C4-2B (cell line): Measurements from ENCODE around the gene MRGPRE.
"Not testable (repeated sequence)": the region's sequence is repeated elsewhere in the genome, so short reads cannot be mapped to it uniquely, and the experiment has no call there.

ENCODE experiments used
- H3K27ac ChIP-seq: fragments of 450-650 bp; 2 replicates; pipeline ENCODE4 v1.5.1; 2017
- ZFX ChIP-seq: fragments of 450-650 bp; IDR thresholded peaks from 2 replicates; pipeline ENCODE4 v1.6.1; 2017
- TF ChIP-seq, protein P1 (sequence below): fragments of 450-650 bp; conservative IDR thresholded peaks from 2 replicates; pipeline ENCODE4 v1.5.1; 2017; ENCODE audit warnings: mild to moderate bottlenecking

MRGPRE gene, protein sequence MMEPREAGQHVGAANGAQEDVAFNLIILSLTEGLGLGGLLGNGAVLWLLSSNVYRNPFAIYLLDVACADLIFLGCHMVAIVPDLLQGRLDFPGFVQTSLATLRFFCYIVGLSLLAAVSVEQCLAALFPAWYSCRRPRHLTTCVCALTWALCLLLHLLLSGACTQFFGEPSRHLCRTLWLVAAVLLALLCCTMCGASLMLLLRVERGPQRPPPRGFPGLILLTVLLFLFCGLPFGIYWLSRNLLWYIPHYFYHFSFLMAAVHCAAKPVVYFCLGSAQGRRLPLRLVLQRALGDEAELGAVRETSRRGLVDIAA

DNA sequence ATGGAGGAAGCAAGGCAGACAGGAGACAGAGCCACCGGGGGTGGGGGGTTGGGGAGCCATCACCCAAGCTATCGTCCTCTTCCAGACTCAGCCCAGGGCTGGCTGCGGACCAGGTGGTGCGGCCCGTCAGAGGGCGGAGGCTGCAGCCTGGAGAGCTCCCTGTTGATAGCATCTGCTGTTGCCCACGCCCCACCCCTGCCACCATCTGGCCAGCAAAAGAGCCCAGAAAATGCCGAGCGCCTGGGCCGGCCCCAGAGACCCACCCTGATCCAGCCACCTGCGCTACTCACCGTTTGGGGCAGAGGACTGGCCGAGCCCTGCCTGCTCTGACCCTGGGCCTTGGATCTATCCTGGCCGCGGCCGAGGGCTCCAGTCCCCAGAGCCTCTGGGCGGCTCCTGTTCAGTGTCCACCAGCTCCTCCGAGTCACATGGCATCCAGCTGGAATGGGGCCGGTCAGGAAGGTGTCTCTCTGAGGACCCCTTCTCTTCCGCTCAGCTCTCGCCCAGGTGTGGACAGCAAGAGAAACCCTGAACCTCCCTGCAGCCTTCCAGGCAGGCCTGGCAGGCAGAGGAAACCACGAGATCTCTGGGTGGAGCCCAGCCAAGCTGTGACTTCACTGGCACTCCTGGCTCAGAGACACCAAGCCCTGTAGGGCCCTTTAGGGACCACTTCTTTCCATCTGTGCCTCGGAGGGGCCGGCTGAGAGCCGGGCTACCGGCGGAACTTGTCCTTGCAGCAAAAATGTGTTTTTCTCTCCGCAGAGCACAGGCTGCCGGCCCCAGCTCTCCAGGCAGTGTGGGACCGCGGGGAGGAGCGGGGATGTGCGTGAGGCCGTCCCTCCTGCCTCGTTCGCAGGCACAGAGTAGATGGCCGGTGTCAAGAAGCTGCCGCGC is at the start of gene MRGPRE:
Gene MRGPRE, minus strand, starts transcription at position 567 of the 894 bp plus-strand sequence. CDS start 3,618 bp downstream, outside the sequence.
- no peak within 1 kb of the TSS for H3K27ac ChIP-seq
- TF ChIP-seq, protein P1, sequence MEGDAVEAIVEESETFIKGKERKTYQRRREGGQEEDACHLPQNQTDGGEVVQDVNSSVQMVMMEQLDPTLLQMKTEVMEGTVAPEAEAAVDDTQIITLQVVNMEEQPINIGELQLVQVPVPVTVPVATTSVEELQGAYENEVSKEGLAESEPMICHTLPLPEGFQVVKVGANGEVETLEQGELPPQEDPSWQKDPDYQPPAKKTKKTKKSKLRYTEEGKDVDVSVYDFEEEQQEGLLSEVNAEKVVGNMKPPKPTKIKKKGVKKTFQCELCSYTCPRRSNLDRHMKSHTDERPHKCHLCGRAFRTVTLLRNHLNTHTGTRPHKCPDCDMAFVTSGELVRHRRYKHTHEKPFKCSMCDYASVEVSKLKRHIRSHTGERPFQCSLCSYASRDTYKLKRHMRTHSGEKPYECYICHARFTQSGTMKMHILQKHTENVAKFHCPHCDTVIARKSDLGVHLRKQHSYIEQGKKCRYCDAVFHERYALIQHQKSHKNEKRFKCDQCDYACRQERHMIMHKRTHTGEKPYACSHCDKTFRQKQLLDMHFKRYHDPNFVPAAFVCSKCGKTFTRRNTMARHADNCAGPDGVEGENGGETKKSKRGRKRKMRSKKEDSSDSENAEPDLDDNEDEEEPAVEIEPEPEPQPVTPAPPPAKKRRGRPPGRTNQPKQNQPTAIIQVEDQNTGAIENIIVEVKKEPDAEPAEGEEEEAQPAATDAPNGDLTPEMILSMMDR: no peak
- no peak for TF ChIP-seq ZFX

DNA sequence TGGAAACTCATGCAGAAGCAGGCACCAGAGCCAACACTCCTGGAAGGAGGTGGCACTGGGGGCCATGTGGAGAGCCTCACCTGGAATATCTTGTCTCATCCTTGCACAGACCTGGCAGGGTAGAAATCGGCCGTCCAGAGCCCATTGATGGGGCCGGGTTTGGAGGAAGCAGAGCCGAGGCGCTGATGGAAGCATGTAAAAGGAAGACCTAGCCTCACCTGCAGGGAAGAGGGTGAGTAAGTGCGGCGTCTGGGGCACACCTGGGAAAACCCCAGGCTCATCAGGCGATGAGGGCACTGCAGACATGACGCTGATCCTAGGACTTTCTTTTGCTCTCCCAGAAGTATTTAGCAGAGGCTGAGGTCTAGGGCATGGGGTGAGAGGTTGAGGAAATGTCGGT is 48.9 kb upstream of the MRGPRE start:
- H3K27ac ChIP-seq: not testable (repeated sequence)

DNA sequence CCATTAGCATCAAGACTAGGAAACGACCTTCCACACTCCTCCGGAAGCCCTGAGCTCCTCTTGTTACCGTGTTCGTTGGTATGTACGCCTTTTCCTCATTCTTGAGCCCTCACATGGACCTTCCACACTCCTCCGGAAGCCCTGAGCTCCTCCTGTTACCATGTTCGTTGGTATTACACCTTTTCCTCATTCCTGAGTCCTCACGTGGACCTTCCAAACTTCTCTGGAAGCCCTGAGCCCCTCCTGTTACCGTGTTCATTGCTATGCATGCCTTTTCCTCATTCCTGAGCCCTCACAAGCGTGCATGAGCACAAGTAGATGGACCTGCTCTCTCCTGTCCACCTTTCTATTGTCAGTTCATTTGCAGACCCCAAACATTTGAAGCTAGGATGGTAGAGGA is 48.4 kb upstream of the MRGPRE start:
- H3K27ac ChIP-seq: not testable (repeated sequence)

DNA sequence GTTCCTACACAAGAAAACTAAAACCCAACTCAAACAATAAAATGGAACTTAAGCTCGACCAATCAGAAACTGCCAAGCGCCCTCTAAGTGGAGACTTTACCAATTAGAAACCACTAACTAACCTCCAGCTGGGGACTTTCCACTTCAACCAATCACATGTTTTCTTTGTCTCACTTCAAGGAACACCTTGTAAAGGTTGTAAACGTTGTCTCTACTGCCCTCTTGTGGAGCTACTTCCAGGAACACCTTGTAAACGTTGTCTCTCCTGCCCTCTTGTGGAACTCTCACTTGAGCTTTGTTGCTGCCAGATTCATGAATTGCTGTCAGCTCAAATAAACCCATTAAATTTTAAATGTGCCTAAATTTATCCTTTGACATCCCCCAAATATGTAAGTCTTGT is 46.7 kb upstream of the MRGPRE start:
- not testable (repeated sequence) for H3K27ac ChIP-seq

DNA sequence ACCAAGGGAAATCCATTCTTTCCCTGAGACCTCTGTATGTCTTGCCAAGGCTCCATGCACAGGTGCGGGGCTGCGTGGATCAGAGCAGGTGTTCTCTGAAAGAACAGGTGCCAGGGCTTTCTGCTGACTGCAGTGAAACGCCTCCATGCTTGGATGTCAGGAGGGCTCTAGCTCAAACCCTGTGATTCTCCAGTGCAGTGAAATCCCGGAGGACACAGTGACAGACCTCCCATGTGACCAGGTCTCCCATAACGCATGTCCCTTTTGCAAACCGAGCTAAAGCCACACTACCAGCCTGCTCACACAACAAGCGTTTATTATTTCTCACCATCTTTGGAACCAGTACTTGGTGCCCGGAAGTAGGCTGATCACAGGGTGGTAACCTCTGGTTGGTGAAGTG is 41.4 kb upstream of the MRGPRE start:
- H3K27ac ChIP-seq: not testable (repeated sequence)

DNA sequence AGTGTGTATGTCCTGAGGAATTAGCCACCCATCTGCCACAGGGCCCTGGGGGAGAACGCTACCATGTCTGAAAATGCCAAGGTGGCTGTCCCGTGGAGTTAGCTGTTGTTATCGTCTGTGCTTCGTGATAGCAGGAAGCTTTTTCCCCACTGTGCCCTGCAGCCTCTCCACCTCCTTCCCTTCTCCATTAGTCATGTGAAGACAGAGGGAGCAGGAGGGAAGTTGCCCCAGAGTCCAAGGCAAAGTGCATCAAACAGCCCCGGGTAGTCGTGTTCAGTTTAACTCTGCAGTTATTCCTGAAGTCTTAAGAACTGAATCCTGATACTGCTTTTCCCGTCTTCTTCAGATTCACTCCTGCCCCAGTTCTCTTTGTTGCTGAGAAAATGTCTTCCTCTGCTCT is 30.3 kb upstream of the MRGPRE start:
- H3K27ac ChIP-seq: not testable (repeated sequence)

DNA sequence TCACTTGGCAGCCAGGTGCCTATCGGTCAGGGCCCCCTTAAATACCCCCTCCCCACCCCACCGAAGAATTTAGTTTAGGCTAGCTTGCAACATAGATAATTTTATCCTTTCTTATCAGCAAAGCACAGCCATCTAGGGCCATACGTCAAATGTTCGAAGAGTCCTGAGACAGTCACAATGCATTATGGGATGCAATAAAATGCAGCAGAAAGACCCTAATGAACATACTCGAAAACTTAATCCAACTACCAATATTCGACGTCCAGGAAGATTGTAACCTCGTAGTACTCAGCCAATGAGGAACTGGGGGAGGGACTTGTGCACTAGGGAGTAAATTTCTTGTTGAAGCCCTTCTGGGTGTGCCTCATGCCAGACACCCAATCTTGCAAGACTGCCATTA is 29.6 kb upstream of the MRGPRE start:
- not testable (repeated sequence) for H3K27ac ChIP-seq

DNA sequence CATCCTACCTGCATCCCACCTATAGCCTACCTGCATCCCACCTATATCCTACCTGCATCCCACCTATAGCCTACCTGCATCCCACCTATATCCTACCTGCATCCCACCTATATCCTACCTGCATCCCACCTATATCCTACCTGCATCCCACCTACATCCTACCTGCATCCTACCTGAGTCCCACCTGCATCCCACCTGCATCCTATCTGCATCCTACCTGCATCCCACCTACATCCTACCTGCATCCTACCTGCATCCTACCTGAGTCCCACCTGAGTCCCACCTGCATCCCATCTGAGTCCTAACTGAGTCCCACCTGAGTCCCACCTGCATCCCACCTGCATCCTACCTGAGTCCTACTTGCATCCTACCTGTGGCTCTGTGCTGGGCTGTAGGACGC is 25.3 kb upstream of the MRGPRE start:
- H3K27ac ChIP-seq: not testable (repeated sequence)

DNA sequence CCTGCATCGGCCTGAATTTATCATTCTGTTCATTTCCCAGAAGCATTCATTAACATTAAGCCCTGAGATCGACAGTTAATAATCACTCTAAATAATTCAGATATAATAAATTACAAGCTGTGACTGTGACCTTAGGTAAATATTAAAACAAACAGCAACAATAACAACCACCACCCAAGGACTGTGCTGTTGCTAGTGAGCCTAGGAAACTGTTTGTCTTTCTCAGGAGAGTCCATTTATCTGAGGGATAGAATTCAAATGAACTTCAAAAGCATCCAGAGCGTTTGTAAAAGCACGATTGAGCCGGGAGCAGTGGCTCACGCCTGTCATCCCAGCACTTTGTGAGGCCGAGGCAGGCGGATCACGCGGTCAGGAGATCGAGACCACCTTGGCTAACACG is 23.0 kb upstream of the MRGPRE start:
- H3K27ac ChIP-seq: not testable (repeated sequence)

DNA sequence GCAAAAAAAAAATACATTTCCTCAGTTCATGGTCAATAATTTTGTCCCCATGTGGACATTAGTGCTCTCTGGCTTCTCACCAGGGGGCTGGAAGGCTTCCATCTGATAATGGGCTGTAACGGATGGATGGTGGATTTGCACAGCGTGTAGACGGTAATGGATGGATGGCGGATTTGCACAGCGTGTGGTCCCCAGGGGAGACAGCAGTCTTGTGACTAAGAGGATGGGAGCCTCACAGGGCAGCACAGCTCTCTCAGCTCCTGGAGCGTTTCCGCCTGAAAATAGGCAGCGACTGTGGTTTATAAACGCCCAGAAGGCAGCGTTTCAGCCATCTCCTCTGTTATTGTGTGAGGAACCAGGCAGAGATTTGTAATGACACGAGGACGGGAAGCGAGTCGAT is 22.6 kb upstream of the MRGPRE start:
- H3K27ac ChIP-seq: not testable (repeated sequence)

DNA sequence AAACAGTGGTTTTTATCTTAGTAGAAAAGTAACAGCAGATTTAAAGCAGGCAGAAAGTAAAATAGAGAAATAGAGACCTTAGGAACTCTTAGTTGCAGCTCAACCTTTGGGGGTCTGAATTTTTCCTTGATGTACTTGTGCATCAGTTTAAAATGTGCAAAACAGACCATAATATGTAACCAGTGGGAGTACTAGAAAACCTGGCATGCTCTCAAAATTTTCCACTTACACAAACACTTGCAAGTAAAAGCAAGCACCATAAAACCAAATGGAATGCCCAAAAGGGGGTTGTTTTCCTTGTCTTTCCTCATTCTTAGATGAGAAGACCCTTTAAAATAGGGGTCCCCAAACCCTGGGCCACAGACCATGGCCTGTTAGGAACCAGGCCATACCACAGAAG is 12.9 kb upstream of the MRGPRE start:
- TF ChIP-seq, protein P1: no peak
- TF ChIP-seq ZFX: no peak
- H3K27ac ChIP-seq: no peak overlapping the region

DNA sequence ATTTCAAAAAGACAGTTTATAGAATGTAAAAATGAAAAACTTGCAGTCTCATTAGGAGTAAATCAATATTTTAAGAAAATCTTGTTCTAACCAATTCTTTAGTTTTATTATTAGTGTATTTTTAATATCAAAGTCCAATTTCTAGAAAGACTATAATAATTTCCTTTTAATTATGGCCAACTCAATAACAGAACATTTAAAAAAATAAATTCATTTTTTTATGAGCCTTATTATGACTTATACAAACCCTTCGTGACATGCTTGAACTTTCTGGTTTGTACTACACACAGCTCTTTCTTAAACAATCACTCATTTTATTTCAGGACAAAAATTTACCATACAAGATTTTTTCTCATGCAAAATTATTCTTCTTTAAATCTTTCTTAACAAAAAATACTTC is 11.7 kb upstream of the MRGPRE start:
- H3K27ac ChIP-seq: no peak overlapping the region
- no peak for TF ChIP-seq ZFX
- TF ChIP-seq, protein P1: no peak

DNA sequence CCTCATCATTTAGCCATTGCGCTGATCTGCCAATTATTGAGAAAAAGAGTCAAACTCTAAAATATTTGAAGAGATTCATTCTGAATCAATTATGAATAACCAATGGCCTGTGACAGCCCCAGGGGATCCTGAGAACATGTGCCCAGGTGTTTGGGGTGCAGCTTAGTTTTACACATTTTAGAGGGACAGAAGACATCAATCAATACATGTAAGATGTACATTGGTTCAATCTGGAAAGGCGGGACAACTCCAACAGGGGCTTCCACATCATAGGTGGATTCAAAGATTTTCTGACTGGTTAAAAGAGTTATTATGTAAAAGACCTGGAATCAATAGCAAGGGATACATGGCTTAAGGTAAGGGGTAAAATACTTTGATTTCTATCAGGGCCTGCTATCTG is 4.9 kb upstream of the MRGPRE start:
- no peak overlapping the region for H3K27ac ChIP-seq
- TF ChIP-seq, protein P1: no peak
- TF ChIP-seq ZFX: no peak
